GM23338 (cell line): Measurements from ENCODE around the gene CDHR5. TPM values are rescaled to one million over a fixed set of nuclear protein-coding genes. Genes with fewer than 3 reads are reported as not detected.
A peak's percentile ranks its signal among the peaks of the same experiment; 100 is the strongest.

Experiments used
- ATAC-seq: fragments of 200-7000 bp; cut with Tn5 transposase; 3 replicates; pipeline ENCODE4 v1.9.1; 2020
- DNase-seq: peaks from one replicate; pipeline ENCODE4 v3.0.0-alpha.2; 2015; ENCODE audit warnings: low spot score
- H2AFZ ChIP-seq: fragments of 200-600 bp; sonication (generic); 2 replicates; pipeline ENCODE4 v1.8.0; 2016; ENCODE audit warnings: antibody characterized with exemption, mild to moderate bottlenecking, moderate library complexity
- H3F3A ChIP-seq: fragments of 200-600 bp; sonication (generic); replicated peaks from 2 replicates; pipeline ENCODE4 v1.8.0; 2017; ENCODE audit warnings: antibody characterized with exemption, mixed run types, low read depth
- H3K27ac ChIP-seq: fragments of 200-600 bp; sonication (generic); 2 replicates; pipeline ENCODE4 v1.6.1; 2016; ENCODE audit warnings: low read depth
- H3K27me3 ChIP-seq: fragments of 200-600 bp; sonication (generic); 2 replicates; pipeline ENCODE4 v1.8.0; 2016; ENCODE audit warnings: mild to moderate bottlenecking, mixed run types, moderate library complexity; ENCODE audit not compliant: insufficient read depth
- H3K36me3 ChIP-seq: fragments of 200-600 bp; sonication (generic); 2 replicates; pipeline ENCODE4 v1.8.0; 2016; ENCODE audit warnings: mild to moderate bottlenecking; ENCODE audit not compliant: insufficient read depth
- H3K4me1 ChIP-seq: fragments of 200-600 bp; sonication (generic); 2 replicates; pipeline ENCODE4 v1.8.0; 2016; ENCODE audit warnings: mild to moderate bottlenecking, moderate library complexity; ENCODE audit not compliant: insufficient read depth
- H3K4me2 ChIP-seq: fragments of 200-600 bp; sonication (generic); 2 replicates; pipeline ENCODE4 v1.7.1; 2017; ENCODE audit warnings: mixed run types
- H3K4me3 ChIP-seq: fragments of 200-600 bp; sonication (generic); 2 replicates; pipeline ENCODE4 v1.6.1; 2016; ENCODE audit warnings: mixed run types
- H3K79me2 ChIP-seq: fragments of 200-600 bp; sonication (generic); replicated peaks from 2 replicates; pipeline ENCODE4 v1.8.0; 2017; ENCODE audit warnings: mild to moderate bottlenecking; ENCODE audit not compliant: insufficient read depth
- H3K9me2 ChIP-seq: fragments of 200-600 bp; sonication (generic); 2 replicates; pipeline ENCODE4 v1.8.0; 2017; ENCODE audit not compliant: insufficient read depth
- H4K20me1 ChIP-seq: fragments of 200-600 bp; sonication (generic); replicated peaks from 2 replicates; pipeline ENCODE4 v1.8.0; 2017; ENCODE audit warnings: mild to moderate bottlenecking; ENCODE audit not compliant: insufficient read depth
- H3K27ac Mint-ChIP-seq: 2 replicates; pipeline ENCODE4 v1.8.0; 2020; ENCODE audit warnings: inconsistent platforms, mild to moderate bottlenecking, moderate library complexity, mixed read lengths
- H3K27me3 Mint-ChIP-seq: 3 replicates; pipeline ENCODE4 v1.8.0; 2022; ENCODE audit warnings: low read depth, mild to moderate bottlenecking, moderate library complexity, mixed read lengths, inconsistent platforms; ENCODE audit not compliant: insufficient read depth, poor library complexity
- H3K36me3 Mint-ChIP-seq: 3 replicates; pipeline ENCODE4 v1.8.0; 2021; ENCODE audit warnings: low read depth, mild to moderate bottlenecking, inconsistent platforms, moderate library complexity, mixed read lengths
- H3K4me1 Mint-ChIP-seq: 3 replicates; pipeline ENCODE4 v1.8.0; 2020; ENCODE audit warnings: mild to moderate bottlenecking, inconsistent platforms, mixed read lengths
- H3K4me3 Mint-ChIP-seq: 3 replicates; pipeline ENCODE4 v1.8.0; 2021; ENCODE audit warnings: moderate library complexity, mild to moderate bottlenecking, inconsistent platforms, mixed read lengths
- H3K9me3 Mint-ChIP-seq: 3 replicates; pipeline ENCODE4 v1.8.0; 2020; ENCODE audit warnings: moderate library complexity, mild to moderate bottlenecking, inconsistent platforms, mixed read lengths
- CREB1 ChIP-seq: fragments of 250-450 bp; sonication (Bioruptor Pico); IDR thresholded peaks from 2 replicates; pipeline ENCODE4 v1.5.0; 2020; ENCODE audit warnings: low read depth, mild to moderate bottlenecking, moderate library complexity
- EZH2phosphoT487 ChIP-seq: fragments of 200-600 bp; sonication (generic); IDR thresholded peaks from one replicate; pipeline ENCODE4 v1.8.1; 2018; ENCODE audit warnings: antibody characterized with exemption; ENCODE audit not compliant: unreplicated experiment
- JUNB ChIP-seq: IDR thresholded peaks from one replicate; pipeline ENCODE4 v1.6.1; 2016; ENCODE audit warnings: antibody characterized with exemption; ENCODE audit not compliant: unreplicated experiment
- POLR2AphosphoS5 ChIP-seq: IDR thresholded peaks from 2 replicates; pipeline ENCODE4 v1.6.1; 2016; ENCODE audit warnings: antibody characterized with exemption, low read depth
- STAT1 ChIP-seq: IDR thresholded peaks from one replicate; pipeline ENCODE4 v1.6.1; 2016; ENCODE audit warnings: antibody characterized with exemption; ENCODE audit not compliant: unreplicated experiment
- ZNF331 ChIP-seq: fragments of 250-450 bp; sonication (Bioruptor Pico); IDR thresholded peaks from 2 replicates; pipeline ENCODE4 v1.5.0; 2020; ENCODE audit warnings: low read depth, mild to moderate bottlenecking, moderate library complexity
- polyA plus RNA-seq: library from polyadenylated mRNA; unstranded; fragments of >200 nt; fragmentation: Nextera tagmentation; extraction: Ambion mirVana; gene quantifications from 2 replicates; pipeline ENCODE4 v1.2.1, GENCODE V29; 2016
- total RNA-seq: library from RNA; depleted of rRNA; stranded (reverse); fragments of >200 nt; shearing (Covaris generic); gene quantifications from 2 replicates; pipeline ENCODE4 v1.2.3, GENCODE V29; 2014
- TF ChIP-seq, protein P1 (sequence below): IDR thresholded peaks from 2 replicates; pipeline ENCODE4 v1.6.1; 2016; ENCODE audit warnings: antibody characterized with exemption
- TF ChIP-seq, protein P2 (sequence below): IDR thresholded peaks from one replicate; pipeline ENCODE4 v1.6.1; 2018; ENCODE audit warnings: antibody characterized with exemption; ENCODE audit not compliant: unreplicated experiment

Gene CDHR5
- total and polyA plus RNA-seq, 2 experiments from 2014 or later, result not detected

DNA sequence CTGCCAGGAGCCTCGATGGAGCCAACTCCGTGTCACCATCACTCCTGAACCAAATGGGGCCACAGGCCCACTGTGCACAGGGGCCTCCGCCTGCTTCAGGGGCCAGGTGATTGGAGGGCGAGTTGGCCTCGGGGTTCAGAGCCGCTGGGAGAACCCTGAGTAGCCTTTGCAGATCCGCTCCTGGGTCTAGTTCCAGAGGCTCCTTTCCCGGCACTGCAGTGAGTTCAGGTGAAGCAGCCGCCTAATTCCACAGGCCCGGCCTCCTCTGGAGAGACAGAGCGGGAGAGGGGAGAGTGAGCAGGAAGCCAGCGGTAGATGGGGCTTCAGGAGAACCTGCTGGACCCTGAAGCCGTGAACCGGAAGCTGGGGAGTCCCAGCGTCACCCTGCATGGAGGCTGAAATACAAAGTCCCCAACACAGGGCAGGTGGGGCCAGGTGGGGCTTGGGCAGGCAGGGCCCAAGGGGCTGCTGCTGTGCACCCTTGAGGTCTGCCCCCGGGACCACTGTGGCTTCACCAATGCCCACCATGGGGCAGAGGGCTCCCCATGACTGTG is 34.9 kb upstream of the CDHR5 start:
- Histone ChIP-seq H2AFZ (no peak overlapping the region), H3K4me1 (no peaks in the 10 kb centered on the region), H3K4me3 (no peak overlapping the region), H3K27me3 (no peaks in the 10 kb centered on the region), H3K79me2 (peaks cover 3% of the 10 kb centered on the region; the same call in 1 of the 2 replicates), H4K20me1 (peaks cover 13% of the 10 kb centered on the region; the same call in 1 of the 2 replicates), H3K27ac (no peak overlapping the region; the same call in 1 of the 2 replicates), H3K36me3 (peaks cover 9% of the 10 kb centered on the region), H3F3A (peaks cover 18% of the 10 kb centered on the region; the same call in 1 of the 2 replicates), H3K4me2 (no peak overlapping the region), H3K9me2 (no peaks in the 10 kb centered on the region)
- no peak overlapping the region for H3K27ac Mint-ChIP-seq
- 0 out of 3 replicates have a peak, but pooled peaks cover 3% of the 10 kb centered on the region for H3K4me1 Mint-ChIP-seq
- peaks cover 6% of the 10 kb centered on the region for H3K27me3 Mint-ChIP-seq
- DNase-seq, result no peak
- no peak overlapping the region for H3K4me3 Mint-ChIP-seq
- H3K9me3 Mint-ChIP-seq, result no peaks in the 10 kb centered on the region
- TF ChIP-seq, protein P1, sequence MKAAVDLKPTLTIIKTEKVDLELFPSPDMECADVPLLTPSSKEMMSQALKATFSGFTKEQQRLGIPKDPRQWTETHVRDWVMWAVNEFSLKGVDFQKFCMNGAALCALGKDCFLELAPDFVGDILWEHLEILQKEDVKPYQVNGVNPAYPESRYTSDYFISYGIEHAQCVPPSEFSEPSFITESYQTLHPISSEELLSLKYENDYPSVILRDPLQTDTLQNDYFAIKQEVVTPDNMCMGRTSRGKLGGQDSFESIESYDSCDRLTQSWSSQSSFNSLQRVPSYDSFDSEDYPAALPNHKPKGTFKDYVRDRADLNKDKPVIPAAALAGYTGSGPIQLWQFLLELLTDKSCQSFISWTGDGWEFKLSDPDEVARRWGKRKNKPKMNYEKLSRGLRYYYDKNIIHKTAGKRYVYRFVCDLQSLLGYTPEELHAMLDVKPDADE, result no peak
- no peak for TF ChIP-seq EZH2phosphoT487
- peaks cover 20% of the 10 kb centered on the region; the same call in 2 of the 3 replicates for H3K36me3 Mint-ChIP-seq
- no peak for ATAC-seq

DNA sequence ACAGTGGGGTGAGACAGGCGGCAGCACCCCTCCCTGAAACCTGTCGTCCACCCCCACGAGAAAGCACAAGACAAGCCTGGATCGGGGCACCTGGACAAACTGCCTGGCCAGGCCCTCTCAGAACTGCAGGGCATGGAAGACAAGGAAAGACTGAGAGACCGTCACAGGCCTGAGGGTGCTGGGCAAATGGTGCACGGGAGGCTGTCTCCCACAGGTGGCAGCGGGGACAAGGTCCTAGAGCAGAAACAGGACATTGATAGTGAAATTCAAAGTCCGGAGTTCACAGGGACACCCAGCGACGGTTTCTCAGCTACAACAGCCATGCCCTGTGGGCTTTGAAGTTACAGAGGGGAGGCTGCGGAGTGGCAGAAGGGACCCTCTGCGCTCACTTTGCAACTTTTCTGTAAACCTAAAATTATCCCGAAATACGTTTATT is 33.0 kb upstream of the CDHR5 start:
- Histone ChIP-seq H3K4me3 (no peak overlapping the region), H2AFZ (no peak overlapping the region), H3K27ac (0 out of 2 replicates have a peak overlapping the region, but pooled peaks have one; percentile 45), H4K20me1 (0 out of 2 replicates have a peak, but pooled peaks cover 13% of the 10 kb centered on the region), H3K79me2 (peaks cover 3% of the 10 kb centered on the region; the same call in 1 of the 2 replicates), H3K36me3 (peaks cover 9% of the 10 kb centered on the region), H3K4me1 (no peaks in the 10 kb centered on the region), H3K4me2 (no peak overlapping the region), H3K9me2 (no peaks in the 10 kb centered on the region), H3K27me3 (no peaks in the 10 kb centered on the region), H3F3A (peaks cover 9% of the 10 kb centered on the region; the same call in 1 of the 2 replicates)
- ATAC-seq (no peak), DNase-seq (no peak)
- no peaks in the 10 kb centered on the region for H3K4me1 Mint-ChIP-seq
- no peaks in the 10 kb centered on the region for H3K9me3 Mint-ChIP-seq
- no peak overlapping the region for H3K27ac Mint-ChIP-seq
- H3K36me3 Mint-ChIP-seq, result peaks cover 19% of the 10 kb centered on the region
- no peak overlapping the region for H3K4me3 Mint-ChIP-seq
- peaks cover 8% of the 10 kb centered on the region for H3K27me3 Mint-ChIP-seq
- TF ChIP-seq STAT1 (no peak), EZH2phosphoT487 (no peak), ZNF331 (CRISPR knock-in tag) (no peak), JUNB (no peak), POLR2AphosphoS5 (no peak), CREB1 (CRISPR knock-in tag) (no peak)
- TF ChIP-seq, protein P1, result no peak
- TF ChIP-seq, protein P2, sequence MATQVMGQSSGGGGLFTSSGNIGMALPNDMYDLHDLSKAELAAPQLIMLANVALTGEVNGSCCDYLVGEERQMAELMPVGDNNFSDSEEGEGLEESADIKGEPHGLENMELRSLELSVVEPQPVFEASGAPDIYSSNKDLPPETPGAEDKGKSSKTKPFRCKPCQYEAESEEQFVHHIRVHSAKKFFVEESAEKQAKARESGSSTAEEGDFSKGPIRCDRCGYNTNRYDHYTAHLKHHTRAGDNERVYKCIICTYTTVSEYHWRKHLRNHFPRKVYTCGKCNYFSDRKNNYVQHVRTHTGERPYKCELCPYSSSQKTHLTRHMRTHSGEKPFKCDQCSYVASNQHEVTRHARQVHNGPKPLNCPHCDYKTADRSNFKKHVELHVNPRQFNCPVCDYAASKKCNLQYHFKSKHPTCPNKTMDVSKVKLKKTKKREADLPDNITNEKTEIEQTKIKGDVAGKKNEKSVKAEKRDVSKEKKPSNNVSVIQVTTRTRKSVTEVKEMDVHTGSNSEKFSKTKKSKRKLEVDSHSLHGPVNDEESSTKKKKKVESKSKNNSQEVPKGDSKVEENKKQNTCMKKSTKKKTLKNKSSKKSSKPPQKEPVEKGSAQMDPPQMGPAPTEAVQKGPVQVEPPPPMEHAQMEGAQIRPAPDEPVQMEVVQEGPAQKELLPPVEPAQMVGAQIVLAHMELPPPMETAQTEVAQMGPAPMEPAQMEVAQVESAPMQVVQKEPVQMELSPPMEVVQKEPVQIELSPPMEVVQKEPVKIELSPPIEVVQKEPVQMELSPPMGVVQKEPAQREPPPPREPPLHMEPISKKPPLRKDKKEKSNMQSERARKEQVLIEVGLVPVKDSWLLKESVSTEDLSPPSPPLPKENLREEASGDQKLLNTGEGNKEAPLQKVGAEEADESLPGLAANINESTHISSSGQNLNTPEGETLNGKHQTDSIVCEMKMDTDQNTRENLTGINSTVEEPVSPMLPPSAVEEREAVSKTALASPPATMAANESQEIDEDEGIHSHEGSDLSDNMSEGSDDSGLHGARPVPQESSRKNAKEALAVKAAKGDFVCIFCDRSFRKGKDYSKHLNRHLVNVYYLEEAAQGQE, result no peak
